ENCODE measurements around the gene PERM1. TPM values are rescaled to one million over a fixed set of nuclear protein-coding genes. Genes with fewer than 3 reads are reported as not detected.

The PERM1 gene
- total and polyA plus RNA-seq, 2 donors (not counting 1 experiment from before 2014, with no cell fraction given): not detected

GRCh38 chr1:970242-970972 lies 11.5 kb downstream of the PERM1 start:
- 31% methylated on average over 32 of the region's 33 CpGs for WGBS (ENCODE audit: insufficient coverage)
- ChIA-PET POLR2A (no interaction called here), CTCF (no interaction called here)
- DNase-seq: no peak
- intact Hi-C loops (cut with micrococcal nuclease): no loop called here
- Mint-ChIP-seq H3K4me3 (no peak overlapping the region), H3K27ac (no peak overlapping the region), H3K27me3 (peaks cover 24% of the 10 kb centered on the region), H3K4me1 (peaks cover 4% of the 10 kb centered on the region), H3K9me3 (ENCODE audit: insufficient read depth) (no peaks in the 10 kb centered on the region)
- TF ChIP-seq, protein P1, sequence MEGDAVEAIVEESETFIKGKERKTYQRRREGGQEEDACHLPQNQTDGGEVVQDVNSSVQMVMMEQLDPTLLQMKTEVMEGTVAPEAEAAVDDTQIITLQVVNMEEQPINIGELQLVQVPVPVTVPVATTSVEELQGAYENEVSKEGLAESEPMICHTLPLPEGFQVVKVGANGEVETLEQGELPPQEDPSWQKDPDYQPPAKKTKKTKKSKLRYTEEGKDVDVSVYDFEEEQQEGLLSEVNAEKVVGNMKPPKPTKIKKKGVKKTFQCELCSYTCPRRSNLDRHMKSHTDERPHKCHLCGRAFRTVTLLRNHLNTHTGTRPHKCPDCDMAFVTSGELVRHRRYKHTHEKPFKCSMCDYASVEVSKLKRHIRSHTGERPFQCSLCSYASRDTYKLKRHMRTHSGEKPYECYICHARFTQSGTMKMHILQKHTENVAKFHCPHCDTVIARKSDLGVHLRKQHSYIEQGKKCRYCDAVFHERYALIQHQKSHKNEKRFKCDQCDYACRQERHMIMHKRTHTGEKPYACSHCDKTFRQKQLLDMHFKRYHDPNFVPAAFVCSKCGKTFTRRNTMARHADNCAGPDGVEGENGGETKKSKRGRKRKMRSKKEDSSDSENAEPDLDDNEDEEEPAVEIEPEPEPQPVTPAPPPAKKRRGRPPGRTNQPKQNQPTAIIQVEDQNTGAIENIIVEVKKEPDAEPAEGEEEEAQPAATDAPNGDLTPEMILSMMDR (IDR thresholded peaks at IDR 0.05): no peak
- TF ChIP-seq EZH2 (IDR thresholded peaks at IDR 0.05; ENCODE audit: borderline replicate concordance, insufficient read depth, low read depth, low read length, poor library complexity, severe bottlenecking): no peak
- Histone ChIP-seq H3K4me3 (ENCODE audit: control extremely low read depth in 1 of 5, extremely low read depth in 1 of 5, insufficient read depth in 1 of 5, low read depth in 2 of 5, low read length in 4 of 5) (no peak overlapping the region), H3K9ac (ENCODE audit: low read length) (no peak overlapping the region), H3K4me2 (replicated peaks; ENCODE audit: low read depth, low read length, poor library complexity, severe bottlenecking) (no peak overlapping the region), H3K4me1 (ENCODE audit: control insufficient read depth in 2 of 2, insufficient read depth in 2 of 2, low read length in 2 of 2) (peaks cover 13 to 16% of the 10 kb centered on the region in 2 donors), H3K27ac (ENCODE audit: low read length in 2 of 2) (no peak overlapping the region), H2AFZ (ENCODE audit: insufficient read depth, low read depth, low read length, poor library complexity, severe bottlenecking) (no peak overlapping the region), H3K9me3 (ENCODE audit: control extremely low read depth in 1 of 3, control insufficient read depth in 2 of 3, insufficient read depth in 1 of 3, low read length in 2 of 3) (peaks cover 0 to 8% (median 0%) of the 10 kb centered on the region in 3 donors), H3K27me3 (replicated peaks in 1 of 4; ENCODE audit: control extremely low read depth in 1 of 4, control insufficient read depth in 3 of 4, insufficient read depth in 4 of 4, low read length in 3 of 4) (peaks cover 0 to 69% (median 18%) of the 10 kb centered on the region in 4 experiments), H3K36me3 (replicated peaks in 1 of 2; ENCODE audit: control extremely low read depth in 1 of 2, control insufficient read depth in 1 of 2, extremely low read depth in 1 of 2, insufficient read depth in 2 of 2, low read length in 1 of 2) (no peaks in the 10 kb centered on the region), H3K79me2 (ENCODE audit: control insufficient read depth, insufficient read depth, low read length) (no peaks in the 10 kb centered on the region), H4K20me1 (ENCODE audit: control insufficient read depth, insufficient read depth, low read length, poor library complexity, severe bottlenecking) (no peaks in the 10 kb centered on the region)
- no peak for ATAC-seq (ENCODE audit: low read depth)

GRCh38 chr1:969260-969855 lies 12.5 kb downstream of the PERM1 start:
- no peaks in the 10 kb centered on the region for H3K36me3 ChIP-seq (replicated peaks in 1 of 2; ENCODE audit: control extremely low read depth in 1 of 2, control insufficient read depth in 1 of 2, extremely low read depth in 1 of 2, insufficient read depth in 2 of 2, low read length in 1 of 2)
- H3K9me3 Mint-ChIP-seq (ENCODE audit: insufficient read depth): no peaks in the 10 kb centered on the region
- peaks cover 17% of the 10 kb centered on the region for H3K27me3 Mint-ChIP-seq
- no peak for ATAC-seq (ENCODE audit: low read depth)
- peaks cover 0 to 64% (median 17%) of the 10 kb centered on the region in 4 experiments for H3K27me3 ChIP-seq (replicated peaks in 1 of 4; ENCODE audit: control extremely low read depth in 1 of 4, control insufficient read depth in 3 of 4, insufficient read depth in 4 of 4, low read length in 3 of 4)
- no peak overlapping the region for H3K27ac ChIP-seq (ENCODE audit: low read length in 2 of 2)
- peaks cover 0 to 6% (median 0%) of the 10 kb centered on the region in 3 donors for H3K9me3 ChIP-seq (ENCODE audit: control extremely low read depth in 1 of 3, control insufficient read depth in 2 of 3, insufficient read depth in 1 of 3, low read length in 2 of 3)
- H3K9ac ChIP-seq (ENCODE audit: low read length): no peak overlapping the region
- peaks cover 13 to 16% of the 10 kb centered on the region in 2 donors for H3K4me1 ChIP-seq (ENCODE audit: control insufficient read depth in 2 of 2, insufficient read depth in 2 of 2, low read length in 2 of 2)
- peak overlapping the region; percentile 53 for H3K27ac Mint-ChIP-seq
- intact Hi-C loops (cut with micrococcal nuclease): no loop called here
- H3K4me3 Mint-ChIP-seq: peak overlapping the region; percentile 26
- CTCF ChIA-PET: no interaction called here
- no peak overlapping the region for H3K4me3 ChIP-seq (ENCODE audit: control extremely low read depth in 1 of 5, extremely low read depth in 1 of 5, insufficient read depth in 1 of 5, low read depth in 2 of 5, low read length in 4 of 5)
- H3K79me2 ChIP-seq (ENCODE audit: control insufficient read depth, insufficient read depth, low read length): no peaks in the 10 kb centered on the region
- WGBS (ENCODE audit: insufficient coverage): 90% methylated on average over 15 of the region's 15 CpGs
- peaks cover 4% of the 10 kb centered on the region for H3K4me1 Mint-ChIP-seq
- H2AFZ ChIP-seq (ENCODE audit: insufficient read depth, low read depth, low read length, poor library complexity, severe bottlenecking): no peak overlapping the region
- TF ChIP-seq, protein P1 (IDR thresholded peaks at IDR 0.05): no peak
- TF ChIP-seq EZH2 (IDR thresholded peaks at IDR 0.05; ENCODE audit: borderline replicate concordance, insufficient read depth, low read depth, low read length, poor library complexity, severe bottlenecking): no peak
- H3K4me2 ChIP-seq (replicated peaks; ENCODE audit: low read depth, low read length, poor library complexity, severe bottlenecking): no peak overlapping the region
- no peaks in the 10 kb centered on the region for H4K20me1 ChIP-seq (ENCODE audit: control insufficient read depth, insufficient read depth, low read length, poor library complexity, severe bottlenecking)
- no peak for DNase-seq
- POLR2A ChIA-PET: no interaction called here
